Activated CD4-positive, alpha-beta memory T cell treated with anti-CD3 and anti-CD28 coated beads for 36 hours (primary cell): ENCODE results near the gene ACTR3. TPM values are rescaled to one million over a fixed set of nuclear protein-coding genes. Genes with fewer than 3 reads are reported as not detected.

Experiments used
- CTCF ChIA-PET: fragments of 350-600 bp; sonication (Branson Sonifier 250); formaldehyde crosslinking; loops from one replicate; lab custom pipeline; 2021; ENCODE audit warnings: antibody characterized with exemption, inconsistent platforms; lab: Charles Lee
- POLR2A ChIA-PET: fragments of 350-600 bp; sonication (Branson Sonifier 250); formaldehyde crosslinking; loops from one replicate; lab custom pipeline; 2021; ENCODE audit warnings: antibody characterized with exemption; lab: Charles Lee
- DNase-seq: peaks from one replicate; pipeline ENCODE4 v3.0.0-alpha.2; 2020
- H3K27ac Mint-ChIP-seq: one replicate; pipeline ENCODE4 v1.8.0; 2021; ENCODE audit warnings: mixed read lengths
- H3K27me3 Mint-ChIP-seq: one replicate; pipeline ENCODE4 v1.8.0; 2021; ENCODE audit warnings: mixed read lengths
- H3K36me3 Mint-ChIP-seq: one replicate; pipeline ENCODE4 v1.8.0; 2021; ENCODE audit warnings: mixed read lengths
- H3K4me1 Mint-ChIP-seq: one replicate; pipeline ENCODE4 v1.8.0; 2021; ENCODE audit warnings: low read depth, mixed read lengths
- H3K4me3 Mint-ChIP-seq: one replicate; pipeline ENCODE4 v1.8.0; 2021; ENCODE audit warnings: mild to moderate bottlenecking, mixed read lengths
- H3K9me3 Mint-ChIP-seq: one replicate; pipeline ENCODE4 v1.8.0; 2021; ENCODE audit warnings: mixed read lengths
- intact Hi-C: fragments of 100-400 bp; cut with micrococcal nuclease; formaldehyde crosslinking; loops from one replicate; pipeline ENCODE4 v1.15.1; 2023
- total RNA-seq, 2 experiments: library from RNA; stranded (reverse); gene quantifications; one replicate each; pipeline ENCODE4 v1.2.3, GENCODE V29; 2021

ACTR3 gene
- total RNA-seq, 2 experiments from 2014 or later = 653 to 668 TPM

GRCh38 chr2:113854208-113854607 lies 35.7 kb upstream of the ACTR3 start:
- ChIA-PET CTCF (no interaction called here), POLR2A (no interaction called here)
- Mint-ChIP-seq H3K27ac (no peak overlapping the region), H3K36me3 (peaks cover 2% of the 10 kb centered on the region), H3K9me3 (no peaks in the 10 kb centered on the region), H3K4me1 (peaks cover 12% of the 10 kb centered on the region), H3K4me3 (no peak overlapping the region), H3K27me3 (no peaks in the 10 kb centered on the region)
- no peak for DNase-seq
- intact Hi-C loops = no loop called here

- Mint-ChIP-seq H3K4me1 (peaks cover 6% of the 10 kb centered on the region), H3K27me3 (no peaks in the 10 kb centered on the region), H3K27ac (no peak overlapping the region), H3K4me3 (no peak overlapping the region), H3K9me3 (no peaks in the 10 kb centered on the region), H3K36me3 (peaks cover 2% of the 10 kb centered on the region)
- DNase-seq = no peak
- intact Hi-C loops = no loop called here
- ChIA-PET CTCF (no interaction called here), POLR2A (no interaction called here)
Measured at GRCh38 chr2:113854970-113855740, 34.7 kb upstream of the ACTR3 start.

GRCh38 chr2:113857464-113857863 lies 32.4 kb upstream of the ACTR3 start:
- no peaks in the 10 kb centered on the region for H3K4me1 Mint-ChIP-seq
- H3K27me3 Mint-ChIP-seq = no peaks in the 10 kb centered on the region
- intact Hi-C loops = no loop called here
- DNase-seq = no peak
- CTCF ChIA-PET = no interaction called here
- H3K4me3 Mint-ChIP-seq = no peak overlapping the region
- POLR2A ChIA-PET = no interaction called here
- no peak overlapping the region for H3K27ac Mint-ChIP-seq
- H3K36me3 Mint-ChIP-seq = peaks cover 2% of the 10 kb centered on the region
- H3K9me3 Mint-ChIP-seq = no peaks in the 10 kb centered on the region

GRCh38 chr2:113858764-113859163 lies 31.1 kb upstream of the ACTR3 start:
- POLR2A ChIA-PET = no interaction called here
- CTCF ChIA-PET = no interaction called here

GRCh38 chr2:113861740-113862139 lies 28.1 kb upstream of the ACTR3 start:
- Mint-ChIP-seq H3K4me3 (no peak overlapping the region), H3K27me3 (peaks cover 6% of the 10 kb centered on the region), H3K9me3 (no peaks in the 10 kb centered on the region), H3K27ac (no peak overlapping the region), H3K4me1 (no peaks in the 10 kb centered on the region), H3K36me3 (no peaks in the 10 kb centered on the region)
- no peak for DNase-seq
- intact Hi-C loops = no loop called here
- POLR2A ChIA-PET = no interaction called here
- CTCF ChIA-PET = no interaction called here

More at GRCh38 chr2:113858764-113859163, 31.1 kb upstream of the ACTR3 start:
- no peak overlapping the region for H3K27ac Mint-ChIP-seq
- H3K4me1 Mint-ChIP-seq = no peaks in the 10 kb centered on the region
- no peak for DNase-seq
- intact Hi-C loops = no loop called here
- H3K36me3 Mint-ChIP-seq = peaks cover 2% of the 10 kb centered on the region
- no peaks in the 10 kb centered on the region for H3K9me3 Mint-ChIP-seq
- H3K27me3 Mint-ChIP-seq = peaks cover 4% of the 10 kb centered on the region
- no peak overlapping the region for H3K4me3 Mint-ChIP-seq

- POLR2A ChIA-PET = no interaction called here
Measured at GRCh38 chr2:113863144-113863543, 26.7 kb upstream of the ACTR3 start.

GRCh38 chr2:113867571-113867970 lies 22.3 kb upstream of the ACTR3 start:
- no peaks in the 10 kb centered on the region for H3K36me3 Mint-ChIP-seq
- no peak overlapping the region for H3K4me3 Mint-ChIP-seq
- CTCF ChIA-PET = no interaction called here
- POLR2A ChIA-PET = no interaction called here
- H3K27ac Mint-ChIP-seq = no peak overlapping the region
- peaks cover 7% of the 10 kb centered on the region for H3K4me1 Mint-ChIP-seq
- no peak for DNase-seq
- H3K9me3 Mint-ChIP-seq = no peaks in the 10 kb centered on the region
- intact Hi-C loops = no loop called here
- peaks cover 6% of the 10 kb centered on the region for H3K27me3 Mint-ChIP-seq

More at GRCh38 chr2:113863144-113863543, 26.7 kb upstream of the ACTR3 start:
- H3K36me3 Mint-ChIP-seq = no peaks in the 10 kb centered on the region
- no peak overlapping the region for H3K4me3 Mint-ChIP-seq
- no peaks in the 10 kb centered on the region for H3K9me3 Mint-ChIP-seq
- H3K4me1 Mint-ChIP-seq = no peaks in the 10 kb centered on the region
- intact Hi-C loops = no loop called here
- H3K27me3 Mint-ChIP-seq = peaks cover 6% of the 10 kb centered on the region
- CTCF ChIA-PET = no interaction called here
- no peak overlapping the region for H3K27ac Mint-ChIP-seq
- no peak for DNase-seq

- POLR2A ChIA-PET = no interaction called here
- Mint-ChIP-seq H3K9me3 (no peaks in the 10 kb centered on the region), H3K27me3 (no peaks in the 10 kb centered on the region), H3K4me1 (peaks cover 10% of the 10 kb centered on the region), H3K4me3 (no peak overlapping the region), H3K36me3 (peaks cover 2% of the 10 kb centered on the region), H3K27ac (no peak overlapping the region)
- no peak for DNase-seq
- CTCF ChIA-PET = no interaction called here
- intact Hi-C loops = no loop called here
Measured at GRCh38 chr2:113869253-113869652, 20.6 kb upstream of the ACTR3 start.

- Mint-ChIP-seq H3K27ac (no peak overlapping the region), H3K27me3 (no peaks in the 10 kb centered on the region), H3K4me3 (no peak overlapping the region), H3K9me3 (no peaks in the 10 kb centered on the region), H3K4me1 (peaks cover 23% of the 10 kb centered on the region), H3K36me3 (peaks cover 2% of the 10 kb centered on the region)
- DNase-seq = no peak
- CTCF ChIA-PET = no interaction called here
- intact Hi-C loops = no loop called here
- POLR2A ChIA-PET = no interaction called here
Measured at GRCh38 chr2:113872201-113872600, 17.7 kb upstream of the ACTR3 start.

- Mint-ChIP-seq H3K27me3 (no peaks in the 10 kb centered on the region), H3K4me3 (no peak overlapping the region), H3K36me3 (peaks cover 5% of the 10 kb centered on the region), H3K9me3 (no peaks in the 10 kb centered on the region), H3K4me1 (peaks cover 32% of the 10 kb centered on the region), H3K27ac (no peak overlapping the region)
- intact Hi-C loops = no loop called here
- CTCF ChIA-PET = no interaction called here
- no peak for DNase-seq
- POLR2A ChIA-PET = no interaction called here
Measured at GRCh38 chr2:113873867-113874266, 16.0 kb upstream of the ACTR3 start.

GRCh38 chr2:113875135-113875534 lies 14.8 kb upstream of the ACTR3 start:
- intact Hi-C loops = no loop called here
- ChIA-PET POLR2A (interaction anchor here (4.6 kb wide), 1 partner anchor 13 kb away, joined by 55 read pairs; the partner anchor contains the start of gene ACTR3), CTCF (interaction anchor here (4.2 kb wide), 1 partner anchor 14 kb away, joined by 28 read pairs; the partner anchor contains the start of gene ACTR3)
- Mint-ChIP-seq H3K4me1 (peaks cover 38% of the 10 kb centered on the region), H3K4me3 (no peak overlapping the region), H3K27me3 (no peaks in the 10 kb centered on the region), H3K27ac (peak overlapping the region; percentile 51), H3K9me3 (no peaks in the 10 kb centered on the region), H3K36me3 (peaks cover 8% of the 10 kb centered on the region)
- DNase-seq = no peak

- H3K9me3 Mint-ChIP-seq = no peaks in the 10 kb centered on the region
- H3K27ac Mint-ChIP-seq = peak overlapping the region; percentile 84
- CTCF ChIA-PET = interaction anchor here (0.9 to 4.2 kb wide), 8 partner anchors 10 to 273 kb away, joined by 3 to 28 read pairs (median 5); partner anchors contain the start of genes ACTR3 and SLC35F5
- peak; percentile 93 for DNase-seq
- peaks cover 11% of the 10 kb centered on the region for H3K36me3 Mint-ChIP-seq
- peaks cover 38% of the 10 kb centered on the region for H3K4me1 Mint-ChIP-seq
- peak overlapping the region; percentile 30 for H3K4me3 Mint-ChIP-seq
- no peaks in the 10 kb centered on the region for H3K27me3 Mint-ChIP-seq
- intact Hi-C loops = loop anchor here (1.0 kb wide), 4 partner anchors 13 to 120 kb away; partner anchors contain the start of gene SLC35F5
- POLR2A ChIA-PET = interaction anchor here (0.9 to 4.6 kb wide), 6 partner anchors 11 to 120 kb away, joined by 3 to 55 read pairs (median 5); partner anchors contain the start of genes ACTR3 and SLC35F5
Measured at GRCh38 chr2:113876503-113877387, 13.1 kb upstream of the ACTR3 start.
